Medulla oblongata (tissue), 1 donor: ENCODE data around the gene RGS11.

Experiments used
- DNase-seq: peaks from one replicate; pipeline ENCODE4 v3.0.0-alpha.2; 2015; ENCODE audit errors: extremely low spot score

RGS11 gene

GRCh38 chr16:296806-297510 lies 21.2 kb upstream of the RGS11 start:
- DNase-seq = no peak

- DNase-seq = no peak
Observed at GRCh38 chr16:296276-296675, 20.5 kb upstream of the RGS11 start.

GRCh38 chr16:293043-293775 lies 17.5 kb upstream of the RGS11 start:
- DNase-seq = no peak

DNA sequence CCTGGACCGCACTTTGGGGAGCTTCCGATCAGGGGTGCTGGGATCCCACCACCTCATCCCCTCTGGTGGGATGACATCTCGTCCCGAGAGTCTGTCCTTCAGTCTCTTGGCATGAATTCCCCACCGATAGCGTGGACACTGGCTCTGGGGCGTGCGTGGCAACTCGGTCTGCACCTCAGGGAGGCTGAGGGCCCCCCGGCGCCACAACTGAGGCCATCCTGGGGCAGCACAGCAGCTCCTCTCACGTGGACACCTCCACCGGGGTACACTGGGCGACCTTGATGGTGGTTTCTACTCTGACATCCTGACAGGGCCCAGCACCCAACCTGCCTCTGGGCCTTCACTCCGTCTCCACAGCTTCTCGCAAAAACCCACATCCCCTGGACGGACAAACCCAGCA lies 15.8 kb upstream of the RGS11 start:
- no peak for DNase-seq

GRCh38 chr16:290681-291405 lies 15.1 kb upstream of the RGS11 start:
- no peak for DNase-seq

GRCh38 chr16:290015-290680 lies 14.4 kb upstream of the RGS11 start:
- no peak for DNase-seq

GRCh38 chr16:289395-289997 lies 13.8 kb upstream of the RGS11 start:
- DNase-seq = no peak

DNA sequence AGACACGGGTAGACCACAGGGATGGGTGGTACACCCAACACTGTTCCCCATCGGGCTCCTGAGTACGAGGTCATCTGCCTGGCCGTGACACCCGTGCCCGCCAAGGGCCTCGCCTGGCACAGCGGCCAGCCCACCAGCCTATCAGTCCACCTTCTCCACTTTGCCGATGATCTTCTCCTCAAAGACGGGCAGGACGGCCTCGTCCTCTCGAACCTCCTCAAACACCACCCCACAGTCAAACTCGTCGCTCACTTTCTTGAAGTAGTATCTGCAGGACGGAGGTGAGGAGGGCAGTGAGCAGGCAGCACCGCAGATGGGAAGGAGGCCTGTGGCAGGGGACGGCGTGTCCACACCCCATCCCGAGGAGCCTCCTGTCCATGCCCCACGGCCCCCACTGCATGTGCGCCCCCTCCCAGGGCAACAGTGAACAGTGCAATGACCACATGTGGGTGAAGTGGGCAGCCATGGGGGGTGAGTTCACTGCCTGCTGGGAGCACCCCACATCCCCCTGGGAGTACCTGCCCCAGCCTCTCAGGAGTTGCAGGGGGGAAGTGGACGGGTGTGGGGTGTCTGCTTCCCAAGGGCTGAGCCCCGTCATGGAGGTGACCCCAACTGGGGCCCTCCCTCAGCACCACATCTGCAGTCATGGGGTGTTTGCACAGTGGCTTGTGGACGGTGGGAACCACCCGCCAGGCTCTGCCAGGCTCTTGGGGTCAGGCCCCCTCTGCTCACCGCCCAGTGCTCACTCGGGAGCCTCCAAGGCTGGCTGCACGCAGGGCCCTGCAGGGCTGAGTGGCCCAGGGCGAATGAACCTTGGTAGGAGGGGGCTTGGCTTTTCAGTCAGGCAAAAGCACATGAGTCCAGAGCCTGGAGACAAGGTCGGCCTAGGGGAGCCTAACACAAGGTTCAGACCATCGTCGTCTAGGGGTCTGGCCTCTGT lies 12.5 kb upstream of the RGS11 start:
- no peak for DNase-seq

DNA sequence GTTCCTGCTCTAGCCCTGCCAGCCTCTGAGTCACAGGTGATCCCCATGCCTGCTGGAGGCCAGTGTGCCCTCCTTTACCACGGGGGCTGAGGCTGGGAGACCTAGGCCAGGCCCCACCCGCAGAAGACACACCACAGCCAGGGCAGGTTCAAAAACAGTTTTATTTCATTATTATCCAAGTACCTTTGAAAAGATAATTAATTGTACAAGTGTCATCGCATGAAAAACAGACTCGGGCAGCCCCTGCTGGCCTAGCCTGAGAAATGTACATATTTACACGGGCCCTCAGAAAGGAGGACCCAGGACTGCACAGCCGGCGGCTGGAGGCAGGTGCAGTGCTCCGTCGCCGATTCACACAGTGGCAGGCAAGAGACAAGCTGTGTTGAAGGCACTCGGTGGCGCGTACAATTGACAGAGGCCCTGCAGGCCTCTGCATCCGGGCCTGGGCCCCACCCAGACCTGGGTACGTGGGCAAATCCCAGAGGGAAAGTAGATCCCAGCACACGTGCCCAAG lies 11.6 kb upstream of the RGS11 start:
- no peak for DNase-seq

DNA sequence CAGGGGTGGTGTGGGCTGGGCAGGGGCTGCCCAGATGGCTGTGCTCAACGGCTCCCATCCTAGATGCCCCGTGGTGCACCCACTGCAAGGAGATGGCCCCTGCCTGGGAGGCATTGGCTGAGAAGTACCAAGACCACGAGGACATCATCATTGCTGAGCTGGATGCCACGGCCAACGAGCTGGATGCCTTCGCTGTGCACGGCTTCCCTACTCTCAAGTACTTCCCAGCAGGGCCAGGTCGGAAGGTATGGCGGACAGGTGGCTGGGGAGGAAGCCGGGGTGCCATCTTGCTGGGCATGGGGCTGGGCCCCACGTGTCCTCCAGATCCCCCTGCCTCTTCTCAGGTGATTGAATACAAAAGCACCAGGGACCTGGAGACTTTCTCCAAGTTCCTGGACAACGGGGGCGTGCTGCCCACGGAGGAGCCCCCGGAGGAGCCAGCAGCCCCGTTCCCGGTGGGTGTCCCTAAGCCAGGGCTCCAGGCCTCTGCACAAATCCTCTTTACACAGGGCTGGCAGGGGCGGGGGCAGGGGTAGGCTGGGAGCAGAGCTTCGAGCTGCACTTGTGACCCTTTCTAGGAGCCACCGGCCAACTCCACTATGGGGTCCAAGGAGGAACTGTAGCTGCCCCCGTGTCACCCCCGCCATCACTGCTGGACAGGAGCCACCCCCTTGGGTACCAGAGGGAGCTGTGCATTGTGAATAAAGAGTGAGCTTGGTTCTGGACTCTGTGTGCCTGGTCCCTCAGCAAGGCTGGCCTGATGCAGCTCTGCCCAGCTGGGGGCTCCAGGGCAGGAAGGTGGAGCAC lies 10.9 kb upstream of the RGS11 start:
- DNase-seq = no peak

DNA sequence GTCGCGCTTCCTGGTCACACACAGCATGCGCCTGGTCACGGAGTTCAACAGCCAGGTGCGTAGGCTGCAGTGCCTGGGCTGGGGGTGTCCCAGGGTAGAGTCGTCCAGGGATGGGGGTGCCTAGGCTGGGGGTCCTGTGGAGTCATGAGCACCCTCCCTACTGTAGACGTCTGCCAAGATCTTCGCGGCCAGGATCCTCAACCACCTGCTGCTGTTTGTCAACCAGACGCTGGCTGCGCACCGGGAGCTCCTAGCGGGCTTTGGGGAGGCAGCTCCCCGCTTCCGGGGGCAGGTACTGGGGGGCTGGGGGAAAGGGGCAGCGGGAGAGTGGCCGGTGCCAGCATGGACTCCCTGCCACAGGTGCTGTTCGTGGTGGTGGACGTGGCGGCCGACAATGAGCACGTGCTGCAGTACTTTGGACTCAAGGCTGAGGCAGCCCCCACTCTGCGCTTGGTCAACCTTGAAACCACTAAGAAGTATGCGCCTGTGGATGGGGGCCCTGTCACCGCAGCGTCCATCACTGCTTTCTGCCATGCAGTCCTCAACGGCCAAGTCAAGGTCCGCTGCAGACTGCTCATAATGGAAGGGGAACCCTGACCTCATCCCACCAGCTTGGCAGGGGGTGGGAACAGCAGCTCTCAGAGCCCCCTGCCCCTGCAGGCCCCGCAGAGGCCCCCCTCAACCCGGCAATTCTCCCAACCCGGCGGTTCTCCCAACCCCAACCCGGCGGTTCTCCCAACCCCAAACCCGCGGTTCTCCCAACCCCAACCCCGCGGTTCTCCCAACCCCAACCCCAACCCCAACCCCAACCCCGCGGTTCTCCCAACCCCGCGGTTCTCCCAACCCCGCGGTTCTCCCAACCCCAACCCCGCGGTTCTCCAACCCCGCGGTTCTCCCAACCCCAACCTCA lies 9.7 kb upstream of the RGS11 start:
- no peak for DNase-seq

GRCh38 chr16:284204-285120 lies 8.7 kb upstream of the RGS11 start:
- DNase-seq = no peak

DNA sequence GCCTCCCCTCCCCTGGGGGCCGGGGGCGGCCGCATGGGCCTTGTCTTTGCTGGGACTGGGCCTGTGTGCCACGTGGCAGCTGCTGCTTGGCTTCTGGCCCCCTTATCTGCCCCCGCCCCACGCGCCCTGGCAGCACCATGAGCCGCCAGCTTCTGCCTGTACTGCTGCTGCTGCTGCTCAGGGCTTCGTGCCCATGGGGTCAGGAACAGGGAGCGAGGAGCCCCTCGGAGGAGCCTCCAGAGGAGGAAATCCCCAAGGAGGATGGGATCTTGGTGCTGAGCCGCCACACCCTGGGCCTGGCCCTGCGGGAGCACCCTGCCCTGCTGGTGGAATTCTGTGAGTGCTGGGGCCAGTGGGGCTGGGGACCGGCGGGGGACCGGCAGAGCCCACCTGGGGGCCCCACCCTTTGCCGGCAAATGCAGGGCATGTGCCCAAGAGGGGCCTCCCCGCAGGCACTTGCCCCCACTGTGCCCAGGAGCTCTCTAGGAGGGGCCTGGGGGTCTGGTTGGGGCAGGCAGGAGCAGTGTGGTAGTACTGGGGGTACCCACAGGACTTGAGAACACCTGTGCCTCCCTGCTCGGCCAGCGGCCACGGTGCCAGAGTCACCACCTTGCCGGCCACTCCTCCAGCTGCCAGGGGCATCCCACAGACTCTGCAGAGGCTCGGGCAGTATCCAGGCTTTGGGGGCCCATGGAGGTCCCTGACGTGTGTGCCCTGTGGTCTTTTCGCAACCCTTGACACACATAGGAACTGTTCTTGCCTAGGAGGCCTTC lies 7.5 kb upstream of the RGS11 start, which contains the start of gene PDIA2:
PDIA2 (plus strand) TSS at position 132 of the 773 bp plus-strand sequence; CDS start at position 138, 6 bp downstream.
- peak; percentile 10 for DNase-seq

- DNase-seq = no peak
Observed at GRCh38 chr16:282491-282890, 6.7 kb upstream of the RGS11 start.

- no peak for DNase-seq
Observed at GRCh38 chr16:281660-282255, 6.0 kb upstream of the RGS11 start.

DNA sequence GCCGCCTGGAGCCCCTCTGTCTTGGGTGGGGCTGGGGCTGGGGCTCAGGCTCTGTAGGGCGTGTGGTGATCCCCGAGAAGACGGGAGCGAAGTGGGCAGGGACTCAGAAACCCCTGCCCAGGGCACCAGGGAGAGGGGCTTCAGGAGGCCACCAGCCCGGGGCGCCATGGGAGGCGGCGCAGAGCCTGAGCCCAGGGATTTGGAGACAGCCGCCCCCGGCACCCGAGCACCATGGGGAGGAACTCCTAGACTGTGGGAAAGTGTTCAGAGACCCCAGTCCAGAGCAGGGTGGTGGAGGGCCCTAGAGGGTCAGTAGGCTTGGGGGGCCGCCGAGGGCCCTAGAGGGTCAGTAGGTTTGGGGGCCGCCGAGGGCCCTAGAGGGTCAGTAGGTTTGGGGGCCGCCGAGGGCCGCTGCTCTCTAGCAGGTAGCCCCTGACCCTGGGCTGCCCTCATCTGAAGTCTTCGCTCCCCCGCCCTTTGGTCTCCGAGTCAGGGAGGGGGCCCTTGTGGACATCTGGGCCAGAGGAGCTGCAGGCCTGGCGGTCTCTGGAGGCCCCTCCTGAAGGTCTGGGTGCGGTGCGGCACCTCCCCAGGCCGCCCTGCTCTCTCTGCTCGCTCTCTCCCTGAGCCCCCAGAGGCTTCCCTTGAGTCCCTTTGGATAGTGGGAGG lies 5.4 kb upstream of the RGS11 start:
- DNase-seq = no peak
